Cardiac fibroblast (primary cell): ENCODE measurements around the gene CCDC27.

Experiments
- DNase-seq, 2 donors: peaks; one replicate each; pipeline versions ENCODE4 v3.0.0 to v3.0.0-alpha.2; 2010; ENCODE audit warnings: low read depth in 2 of 2
- H3K4me3 ChIP-seq, 2 donors: replicated peaks in 1 of 2; 1 replicate in 1 of 2; 2 replicates in 1 of 2; pipeline ENCODE4 v1.5.1; 2011; ENCODE audit warnings: low read depth in 2 of 2, low read length in 2 of 2, mild to moderate bottlenecking in 2 of 2, moderate library complexity in 1 of 2
- CTCF ChIP-seq: IDR thresholded peaks from one replicate; pipeline ENCODE4 v1.5.1; 2011; ENCODE audit warnings: low read depth, mild to moderate bottlenecking, low read length, inconsistent platforms

CCDC27 gene

GRCh38 chr1:3732434-3733093 is 19.7 kb upstream of the CCDC27 start:
- no peak for DNase-seq
- no peak for TF ChIP-seq CTCF
- H3K4me3 ChIP-seq: no peak overlapping the region

GRCh38 chr1:3733094-3733882 is 19.0 kb upstream of the CCDC27 start:
- DNase-seq: no peak
- H3K4me3 ChIP-seq: no peak overlapping the region
- no peak for TF ChIP-seq CTCF

GRCh38 chr1:3733883-3734589 is 18.2 kb upstream of the CCDC27 start:
- TF ChIP-seq CTCF: no peak
- no peak for DNase-seq
- H3K4me3 ChIP-seq: no peak overlapping the region

- DNase-seq: no peak
- H3K4me3 ChIP-seq: no peak overlapping the region
- no peak for TF ChIP-seq CTCF
Observed at GRCh38 chr1:3734602-3735001, 17.6 kb upstream of the CCDC27 start.

GRCh38 chr1:3735027-3735681 is 17.1 kb upstream of the CCDC27 start:
- DNase-seq: no peak
- no peak overlapping the region for H3K4me3 ChIP-seq
- no peak for TF ChIP-seq CTCF

- TF ChIP-seq CTCF: no peak
- DNase-seq: no peak
- H3K4me3 ChIP-seq: no peak overlapping the region
Observed at GRCh38 chr1:3735688-3736087, 16.6 kb upstream of the CCDC27 start.
